Measurements from ENCODE around the gene ARSH.
A peak's percentile ranks its signal among the peaks of the same experiment; 100 is the strongest.
"Not testable (repeated sequence)": the region's sequence is repeated elsewhere in the genome, so short reads cannot be mapped to it uniquely, and the experiment has no call there.

The ARSH gene, protein sequence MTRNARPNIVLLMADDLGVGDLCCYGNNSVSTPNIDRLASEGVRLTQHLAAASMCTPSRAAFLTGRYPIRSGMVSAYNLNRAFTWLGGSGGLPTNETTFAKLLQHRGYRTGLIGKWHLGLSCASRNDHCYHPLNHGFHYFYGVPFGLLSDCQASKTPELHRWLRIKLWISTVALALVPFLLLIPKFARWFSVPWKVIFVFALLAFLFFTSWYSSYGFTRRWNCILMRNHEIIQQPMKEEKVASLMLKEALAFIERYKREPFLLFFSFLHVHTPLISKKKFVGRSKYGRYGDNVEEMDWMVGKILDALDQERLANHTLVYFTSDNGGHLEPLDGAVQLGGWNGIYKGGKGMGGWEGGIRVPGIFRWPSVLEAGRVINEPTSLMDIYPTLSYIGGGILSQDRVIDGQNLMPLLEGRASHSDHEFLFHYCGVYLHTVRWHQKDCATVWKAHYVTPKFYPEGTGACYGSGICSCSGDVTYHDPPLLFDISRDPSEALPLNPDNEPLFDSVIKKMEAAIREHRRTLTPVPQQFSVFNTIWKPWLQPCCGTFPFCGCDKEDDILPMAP

GRCh38 chrX:3006495-3006894, at the start of gene ARSH:
Gene ARSH (plus strand): TSS chrX:3006546. CDS start chrX:3006613, 67 bp downstream.
- Histone ChIP-seq H3K36me3 (ENCODE audit: insufficient read depth, low read length) (no peaks in the 10 kb centered on the region), H3K4me1 (ENCODE audit: insufficient read depth, low read length) (no peaks in the 10 kb centered on the region)

DNA sequence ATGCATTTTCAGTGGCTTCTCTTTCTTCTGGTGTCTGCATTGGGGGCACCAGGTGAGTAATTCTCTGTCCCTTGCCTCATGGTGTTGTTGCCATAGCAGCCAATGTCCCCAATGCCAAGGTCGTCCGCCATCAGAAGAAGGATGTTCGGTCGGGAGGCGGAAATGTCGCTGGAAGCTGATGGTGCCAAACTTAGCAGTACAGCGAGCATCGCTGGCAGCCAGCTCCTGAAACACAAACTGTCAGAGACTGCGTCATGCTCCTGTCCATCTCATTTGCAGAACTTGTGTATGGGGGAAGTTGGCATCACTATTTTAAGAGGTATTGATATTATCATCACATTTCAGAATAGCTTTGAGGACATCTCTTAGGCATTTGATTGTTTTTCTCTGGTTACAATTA, 48.1 kb upstream of the ARSH start:
- Histone ChIP-seq H3K9ac (ENCODE audit: low read depth, low read length) (no peak overlapping the region), H3K4me1 (ENCODE audit: insufficient read depth, low read length) (peaks cover 15% of the 10 kb centered on the region), H3K9me3 (ENCODE audit: control insufficient read depth, insufficient read depth, low read length) (no peaks in the 10 kb centered on the region), H3K36me3 (ENCODE audit: insufficient read depth, low read length) (peaks cover 17% of the 10 kb centered on the region)

More at GRCh38 chrX:3006495-3006894, at the start of gene ARSH:
- H3K9me3 ChIP-seq (ENCODE audit: control insufficient read depth, insufficient read depth, low read length): peaks cover 5% of the 10 kb centered on the region
- no peak within 1 kb of the TSS for H3K9ac ChIP-seq (ENCODE audit: low read depth, low read length)

DNA sequence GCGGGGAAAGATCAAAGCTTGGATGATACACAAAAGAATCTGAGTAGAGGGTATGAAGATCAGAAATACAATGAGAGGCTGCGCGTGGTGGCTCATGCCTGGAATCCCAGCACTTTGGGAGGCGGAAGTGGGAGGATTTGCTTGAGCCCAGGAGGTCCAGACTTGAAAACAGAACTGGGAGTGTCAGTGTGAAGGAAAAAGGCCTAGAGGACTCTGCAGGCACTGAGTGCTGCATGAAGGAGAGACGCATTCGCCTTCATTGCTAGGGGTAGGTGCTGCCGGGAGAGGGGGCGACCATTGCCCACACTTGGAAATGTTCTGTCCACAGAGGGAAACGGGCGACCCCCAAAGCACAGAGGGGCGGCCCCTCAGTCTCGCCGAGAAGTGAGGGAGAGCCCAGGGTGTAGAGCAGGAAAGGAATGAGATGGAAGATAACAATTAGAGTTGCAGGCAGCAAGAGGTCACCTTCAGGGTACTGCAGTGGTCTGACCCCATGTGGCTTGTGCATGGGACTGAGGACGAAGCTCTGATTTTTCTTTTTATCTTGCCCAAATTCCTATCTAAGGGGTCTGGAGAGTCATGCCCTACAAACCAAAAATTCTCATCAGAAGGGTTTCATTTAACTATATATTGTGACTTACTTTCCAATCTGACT, 45.4 kb upstream of the ARSH start:
- Histone ChIP-seq H3K9me3 (ENCODE audit: control insufficient read depth, insufficient read depth, low read length) (no peaks in the 10 kb centered on the region), H3K9ac (ENCODE audit: low read depth, low read length) (no peak overlapping the region), H3K4me1 (ENCODE audit: insufficient read depth, low read length) (peaks cover 26% of the 10 kb centered on the region)

DNA sequence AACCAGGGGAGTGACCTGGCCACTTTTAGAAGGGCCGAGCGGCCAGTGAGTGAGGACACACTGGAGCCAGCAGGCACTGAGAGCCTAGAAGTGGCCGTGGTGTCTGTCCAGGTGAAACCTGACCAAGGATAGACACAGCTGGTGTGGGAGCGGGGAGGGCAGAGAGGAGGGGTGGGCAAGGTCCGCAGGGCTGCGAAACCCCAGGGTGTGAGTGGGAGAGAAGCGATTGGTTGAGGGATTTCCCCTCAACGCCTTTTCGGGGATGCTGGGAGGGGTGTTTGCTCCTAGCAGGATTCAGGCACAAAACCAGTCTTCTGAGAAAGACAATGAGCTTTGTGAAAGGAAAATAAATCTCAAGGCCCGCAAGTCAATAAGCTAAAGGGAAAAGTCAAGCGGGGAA, 44.0 kb upstream of the ARSH start:
- Histone ChIP-seq H3K9ac (ENCODE audit: low read depth, low read length) (peak overlapping the region; percentile 53), H3K4me1 (ENCODE audit: insufficient read depth, low read length) (peaks cover 26% of the 10 kb centered on the region), H3K9me3 (ENCODE audit: control insufficient read depth, insufficient read depth, low read length) (no peaks in the 10 kb centered on the region)

More for the DNA sequence above, 45.4 kb upstream of the ARSH start:
- peaks cover 5% of the 10 kb centered on the region; the same call in 1 of the 2 replicates for H3K36me3 ChIP-seq (ENCODE audit: insufficient read depth, low read length)

DNA sequence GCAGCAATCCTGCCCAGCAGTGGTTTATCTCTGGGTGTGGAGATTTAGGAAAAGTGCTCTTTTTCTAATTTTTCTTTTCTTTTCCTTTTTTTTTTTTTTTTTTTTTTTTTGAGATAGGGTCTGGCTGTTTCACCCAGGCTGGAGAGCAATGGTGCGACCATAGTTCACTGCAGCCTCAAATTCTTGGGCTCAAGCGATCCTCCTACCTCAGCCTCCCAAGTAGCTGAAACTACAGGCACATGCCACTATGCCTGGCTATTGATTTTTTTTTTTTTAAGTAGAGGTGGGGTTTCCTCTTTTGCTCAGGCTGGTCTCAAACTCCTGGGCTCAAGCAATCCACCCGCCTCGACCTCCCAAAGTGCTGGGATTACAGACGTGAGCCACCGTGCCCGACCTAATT, 42.9 kb upstream of the ARSH start:
- H3K9me3 ChIP-seq (ENCODE audit: control insufficient read depth, insufficient read depth, low read length); H3K36me3 ChIP-seq (ENCODE audit: insufficient read depth, low read length): not testable (repeated sequence)
- H3K4me1 ChIP-seq (ENCODE audit: insufficient read depth, low read length): peaks cover 34% of the 10 kb centered on the region
- peak overlapping the region; percentile 59 for H3K9ac ChIP-seq (ENCODE audit: low read depth, low read length)

More for the DNA sequence above, 44.0 kb upstream of the ARSH start:
- H3K36me3 ChIP-seq (ENCODE audit: insufficient read depth, low read length): peaks cover 5% of the 10 kb centered on the region; the same call in 1 of the 2 replicates

- Histone ChIP-seq H3K9ac (ENCODE audit: low read depth, low read length) (peak overlapping the region; percentile 59), H3K4me1 (ENCODE audit: insufficient read depth, low read length) (peaks cover 37% of the 10 kb centered on the region)
- not testable (repeated sequence) for H3K36me3 ChIP-seq (ENCODE audit: insufficient read depth, low read length); H3K9me3 ChIP-seq (ENCODE audit: control insufficient read depth, insufficient read depth, low read length)
Measured at GRCh38 chrX:2963992-2964794, 42.2 kb upstream of the ARSH start.

DNA sequence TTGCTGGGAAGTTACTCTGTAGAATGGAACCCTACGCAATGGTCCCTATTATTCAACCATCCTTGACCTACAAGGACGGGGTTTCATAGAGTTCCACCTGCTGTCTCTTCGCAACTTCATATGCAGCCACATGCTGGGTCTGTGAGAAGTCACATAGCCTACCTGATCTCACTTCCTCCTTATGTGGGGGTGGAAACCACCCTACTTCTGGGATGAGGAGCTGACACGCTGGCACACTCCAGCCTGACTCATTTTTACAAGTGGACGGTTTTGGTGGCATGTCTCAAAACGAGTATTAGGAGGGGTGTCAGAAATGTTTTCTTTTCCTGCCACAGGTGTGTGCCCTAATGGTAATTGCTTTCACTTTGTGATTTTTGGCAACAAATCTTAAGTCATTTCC, 40.4 kb upstream of the ARSH start:
- H3K4me1 ChIP-seq (ENCODE audit: insufficient read depth, low read length): peaks cover 30% of the 10 kb centered on the region
- H3K9ac ChIP-seq (ENCODE audit: low read depth, low read length): no peak overlapping the region
- no peaks in the 10 kb centered on the region for H3K36me3 ChIP-seq (ENCODE audit: insufficient read depth, low read length)
- no peaks in the 10 kb centered on the region for H3K9me3 ChIP-seq (ENCODE audit: control insufficient read depth, insufficient read depth, low read length)

- Histone ChIP-seq H3K4me1 (ENCODE audit: insufficient read depth, low read length) (peaks cover 26% of the 10 kb centered on the region), H3K9ac (ENCODE audit: low read depth, low read length) (no peak overlapping the region), H3K9me3 (ENCODE audit: control insufficient read depth, insufficient read depth, low read length) (no peaks in the 10 kb centered on the region)
Measured at GRCh38 chrX:2967012-2967411, 39.3 kb upstream of the ARSH start.

DNA sequence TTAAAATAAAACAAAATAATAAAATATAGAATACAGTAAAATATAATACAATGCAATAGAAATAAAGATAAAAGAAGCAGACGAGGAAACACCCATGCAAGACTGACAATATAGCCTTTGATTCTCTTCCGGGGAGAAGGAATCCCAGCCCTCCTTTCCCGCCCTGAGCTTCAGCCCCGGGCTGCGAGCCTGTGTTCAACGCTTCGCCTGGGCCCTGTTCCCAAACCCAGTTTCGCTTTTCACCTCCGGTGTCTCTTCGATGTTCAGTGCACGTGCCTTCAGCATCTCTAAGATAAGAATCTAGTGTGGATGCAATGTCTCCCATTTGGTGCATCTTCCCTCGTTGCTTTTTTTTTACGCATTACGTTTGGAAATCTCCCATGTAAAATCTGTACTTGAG, 38.8 kb upstream of the ARSH start:
- 0 out of 2 replicates have a peak, but pooled peaks cover 3% of the 10 kb centered on the region for H3K9me3 ChIP-seq (ENCODE audit: control insufficient read depth, insufficient read depth, low read length)
- no peaks in the 10 kb centered on the region for H3K36me3 ChIP-seq (ENCODE audit: insufficient read depth, low read length)
- H3K9ac ChIP-seq (ENCODE audit: low read depth, low read length): no peak overlapping the region
- H3K4me1 ChIP-seq (ENCODE audit: insufficient read depth, low read length): peaks cover 22% of the 10 kb centered on the region

More at GRCh38 chrX:2967012-2967411, 39.3 kb upstream of the ARSH start:
- no peaks in the 10 kb centered on the region for H3K36me3 ChIP-seq (ENCODE audit: insufficient read depth, low read length)

- no peak overlapping the region for H3K9ac ChIP-seq (ENCODE audit: low read depth, low read length)
- H3K36me3 ChIP-seq (ENCODE audit: insufficient read depth, low read length): no peaks in the 10 kb centered on the region
- H3K4me1 ChIP-seq (ENCODE audit: insufficient read depth, low read length): peaks cover 22% of the 10 kb centered on the region
- H3K9me3 ChIP-seq (ENCODE audit: control insufficient read depth, insufficient read depth, low read length): 0 out of 2 replicates have a peak, but pooled peaks cover 4% of the 10 kb centered on the region
Measured at GRCh38 chrX:2967998-2968909, 38.1 kb upstream of the ARSH start.

DNA sequence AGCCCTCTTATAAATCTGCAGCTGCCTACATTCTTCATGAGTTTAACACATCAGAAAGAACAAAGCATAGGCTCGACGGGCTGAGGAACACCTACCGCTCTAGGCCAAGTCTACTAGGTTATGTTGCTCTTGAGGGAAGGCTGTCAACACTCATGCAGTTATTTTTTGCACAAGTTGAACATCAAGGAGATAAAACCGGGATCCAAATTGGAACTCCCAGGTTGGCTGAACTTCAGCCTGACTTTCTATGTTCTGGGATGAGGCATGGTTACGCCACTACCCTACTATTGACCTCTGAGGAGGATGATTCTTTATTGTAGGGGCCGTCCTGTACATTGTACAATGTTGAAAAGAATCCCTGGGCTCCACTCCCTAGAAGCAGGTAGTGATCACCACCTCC, 37.3 kb upstream of the ARSH start:
- Histone ChIP-seq H3K9ac (ENCODE audit: low read depth, low read length) (no peak overlapping the region), H3K4me1 (ENCODE audit: insufficient read depth, low read length) (peaks cover 20% of the 10 kb centered on the region), H3K9me3 (ENCODE audit: control insufficient read depth, insufficient read depth, low read length) (0 out of 2 replicates have a peak, but pooled peaks cover 4% of the 10 kb centered on the region), H3K36me3 (ENCODE audit: insufficient read depth, low read length) (no peaks in the 10 kb centered on the region)

GRCh38 chrX:2972391-2972790, 34.0 kb upstream of the ARSH start:
- Histone ChIP-seq H3K9ac (ENCODE audit: low read depth, low read length) (no peak overlapping the region), H3K9me3 (ENCODE audit: control insufficient read depth, insufficient read depth, low read length) (0 out of 2 replicates have a peak, but pooled peaks cover 4% of the 10 kb centered on the region), H3K36me3 (ENCODE audit: insufficient read depth, low read length) (no peaks in the 10 kb centered on the region), H3K4me1 (ENCODE audit: insufficient read depth, low read length) (peaks cover 11% of the 10 kb centered on the region)

DNA sequence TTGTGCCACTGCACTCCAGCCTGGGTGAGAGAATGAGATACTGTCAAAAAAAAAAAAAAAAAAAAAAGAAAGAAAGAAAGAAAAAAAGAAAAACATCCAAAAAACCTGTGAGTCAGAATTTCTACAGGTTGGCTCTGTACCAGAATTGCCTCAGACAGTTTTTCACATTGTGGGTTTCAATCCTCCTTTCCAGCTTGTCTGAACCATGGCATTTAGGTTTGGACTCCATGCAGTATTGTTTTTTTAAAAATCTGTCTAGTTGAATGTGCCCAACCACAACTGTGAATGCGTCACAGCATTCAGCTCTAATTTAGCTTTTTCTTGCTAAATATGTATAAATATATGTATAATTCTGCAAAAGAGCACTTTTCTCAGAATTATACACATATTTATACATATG, 31.4 kb upstream of the ARSH start:
- no peaks in the 10 kb centered on the region for H3K4me1 ChIP-seq (ENCODE audit: insufficient read depth, low read length)
- no peak overlapping the region for H3K9ac ChIP-seq (ENCODE audit: low read depth, low read length)
- 0 out of 2 replicates have a peak, but pooled peaks cover 4% of the 10 kb centered on the region for H3K9me3 ChIP-seq (ENCODE audit: control insufficient read depth, insufficient read depth, low read length)
- no peaks in the 10 kb centered on the region for H3K36me3 ChIP-seq (ENCODE audit: insufficient read depth, low read length)
